T-cell (primary cell): Measurements from ENCODE around the gene DR1. TPM values are rescaled to one million over a fixed set of nuclear protein-coding genes. Genes with fewer than 3 reads are reported as not detected.
"Not testable (repeated sequence)": the region's sequence is repeated elsewhere in the genome, so short reads cannot be mapped to it uniquely, and the experiment has no call there.

Experiments used
- ATAC-seq, 4 experiments: fragments of 200-7000 bp in 3 of 4; fragments of 150-1000 bp in 1 of 4; cut with Tn5 transposase; replicated peaks in 1 of 4; 1 replicate in 3 of 4; 2 replicates in 1 of 4; pipeline ENCODE4 v1.10.0; 2021; ENCODE audit warnings: moderate library complexity in 3 of 4, mild to moderate bottlenecking in 2 of 4, moderate number of reproducible peaks in 1 of 4
- CTCF ChIA-PET, 2 donors: fragments of 300-600 bp; sonication (Branson Sonifier 250); formaldehyde crosslinking; loops; one replicate each; lab custom pipeline; 2022; ENCODE audit warnings: antibody characterized with exemption in 2 of 2; lab: Charles Lee
- POLR2A ChIA-PET, 2 donors: fragments of 300-600 bp; sonication (Branson Sonifier 250); formaldehyde crosslinking; loops; one replicate each; lab custom pipeline; 2022; ENCODE audit warnings: antibody characterized with exemption in 2 of 2; lab: Charles Lee
- DNase-seq, 35 experiments: peaks; one replicate each; pipeline versions ENCODE4 v3.0.0 to v3.0.0-alpha.2; 2013 to 2023
- H3K27ac ChIP-seq: one replicate; pipeline ENCODE4 v1.5.1; 2013; ENCODE audit warnings: low read length
- H3K27me3 ChIP-seq, 2 experiments: replicated peaks in 1 of 2; 1 replicate in 1 of 2; 2 replicates in 1 of 2; pipeline versions ENCODE4 v1.6.1 to v1.7.0; 2013; ENCODE audit warnings: low read length in 1 of 2, mixed read lengths in 1 of 2; ENCODE audit not compliant: control insufficient read depth in 2 of 2, insufficient read depth in 2 of 2; ENCODE audit errors: extremely low read depth in 1 of 2
- H3K36me3 ChIP-seq, 2 donors: 1 replicate in 1 of 2; 2 replicates in 1 of 2; pipeline versions ENCODE4 v1.6.1 to v1.7.0; 2013; ENCODE audit warnings: low read length in 1 of 2; ENCODE audit not compliant: control insufficient read depth in 2 of 2, insufficient read depth in 1 of 2; ENCODE audit errors: extremely low read depth in 1 of 2
- H3K4me1 ChIP-seq, 2 experiments: 1 replicate in 1 of 2; 2 replicates in 1 of 2; pipeline versions ENCODE4 v1.6.1 to v1.7.0; 2013; ENCODE audit warnings: low read length in 2 of 2, mixed read lengths in 1 of 2; ENCODE audit not compliant: insufficient read depth in 2 of 2, control insufficient read depth in 1 of 2; ENCODE audit errors: extremely low read depth in 1 of 2
- H3K4me3 ChIP-seq, 2 donors: 1 replicate in 1 of 2; 2 replicates in 1 of 2; pipeline versions ENCODE4 v1.5.1 to v1.7.0; 2013; ENCODE audit warnings: mild to moderate bottlenecking in 2 of 2, low read length in 1 of 2, moderate library complexity in 1 of 2; ENCODE audit not compliant: control insufficient read depth in 1 of 2; ENCODE audit errors: extremely low read depth in 1 of 2
- H3K9me3 ChIP-seq: 2 replicates; pipeline ENCODE4 v1.7.0; 2013
- H3K27ac Mint-ChIP-seq, 2 donors: one replicate each; pipeline ENCODE4 v1.8.0; 2020 to 2021; ENCODE audit warnings: mild to moderate bottlenecking in 2 of 2, mixed read lengths in 2 of 2
- H3K27me3 Mint-ChIP-seq, 2 donors: one replicate each; pipeline ENCODE4 v1.8.0; 2021 to 2022; ENCODE audit warnings: mixed read lengths in 2 of 2
- H3K36me3 Mint-ChIP-seq: one replicate; pipeline ENCODE4 v1.8.0; 2021; ENCODE audit warnings: mixed read lengths
- H3K4me1 Mint-ChIP-seq, 3 donors: one replicate each; pipeline ENCODE4 v1.8.0; 2020 to 2022; ENCODE audit warnings: mixed read lengths in 3 of 3, mild to moderate bottlenecking in 1 of 3
- H3K4me3 Mint-ChIP-seq, 3 donors: one replicate each; pipeline ENCODE4 v1.8.0; 2020 to 2022; ENCODE audit warnings: mild to moderate bottlenecking in 3 of 3, mixed read lengths in 3 of 3, moderate library complexity in 3 of 3
- H3K9me3 Mint-ChIP-seq, 3 donors: one replicate each; pipeline ENCODE4 v1.8.0; 2020 to 2022; ENCODE audit warnings: mixed read lengths in 3 of 3
- WGBS: methylation state at CpG from one replicate; pipeline ENCODE4 v1.1.5; 2013; ENCODE audit warnings: missing lambda C conversion rate; ENCODE audit not compliant: insufficient coverage; 5-methylcytosine and 5-hydroxymethylcytosine counted together
- total RNA-seq, 35 experiments: library from RNA in 6 of 35; stranded (reverse) in 6 of 35; fragments of 120-200 nt in 1 of 35; gene quantifications; one replicate each; pipeline versions ENCODE4 v1.2.1 to v1.2.4 and lab custom pipeline; 2013 to 2026

The DR1 gene
- total RNA-seq, 5 donors from 2014 or later (not counting 1 experiment from before 2014, with no cell fraction given): 58.8 to 72.3 (median 65.1) TPM

DNA sequence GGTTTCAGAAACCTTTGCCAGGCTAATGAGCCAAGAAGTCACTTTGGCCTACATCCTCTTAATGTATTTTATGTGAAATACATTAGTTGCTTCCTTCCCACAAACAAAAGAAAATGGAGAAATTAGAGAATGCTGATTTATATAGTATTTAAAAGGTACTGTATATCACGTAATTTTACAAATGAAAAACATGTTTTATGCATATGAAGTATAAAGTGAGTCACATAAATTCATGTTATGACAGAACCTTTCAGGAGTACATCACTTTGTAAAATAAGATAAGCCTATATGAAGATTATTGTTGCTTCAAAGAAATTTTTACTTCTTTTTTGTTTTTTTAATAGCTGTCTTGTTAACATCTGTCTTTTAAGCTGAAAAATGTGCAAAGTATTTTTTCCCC is 4.6 kb downstream of the DR1 start:
- H3K27ac Mint-ChIP-seq: no peak overlapping the region
- H3K4me1 Mint-ChIP-seq: peaks cover 57 to 67% (median 64%) of the 10 kb centered on the region in 3 donors
- no peaks in the 10 kb centered on the region for H3K27me3 Mint-ChIP-seq
- no peak for ATAC-seq
- H3K9me3 Mint-ChIP-seq: no peaks in the 10 kb centered on the region
- DNase-seq: no peak
- H3K27me3 ChIP-seq: no peaks in the 10 kb centered on the region
- POLR2A ChIA-PET: no interaction called here
- H3K4me3 Mint-ChIP-seq: peak overlapping the region; percentile 70 to 97 (median 94)
- WGBS: no CpG with 5 or more reads among the region's 1 CpG
- H3K9me3 ChIP-seq: no peaks in the 10 kb centered on the region
- no peak overlapping the region for H3K27ac ChIP-seq
- peaks cover 12 to 38% of the 10 kb centered on the region in 2 experiments for H3K4me1 ChIP-seq
- peaks cover 20% of the 10 kb centered on the region for H3K36me3 Mint-ChIP-seq
- CTCF ChIA-PET: no interaction called here
- H3K4me3 ChIP-seq: no peak overlapping the region
- peaks cover 0 to 18% of the 10 kb centered on the region in 2 donors for H3K36me3 ChIP-seq

DNA sequence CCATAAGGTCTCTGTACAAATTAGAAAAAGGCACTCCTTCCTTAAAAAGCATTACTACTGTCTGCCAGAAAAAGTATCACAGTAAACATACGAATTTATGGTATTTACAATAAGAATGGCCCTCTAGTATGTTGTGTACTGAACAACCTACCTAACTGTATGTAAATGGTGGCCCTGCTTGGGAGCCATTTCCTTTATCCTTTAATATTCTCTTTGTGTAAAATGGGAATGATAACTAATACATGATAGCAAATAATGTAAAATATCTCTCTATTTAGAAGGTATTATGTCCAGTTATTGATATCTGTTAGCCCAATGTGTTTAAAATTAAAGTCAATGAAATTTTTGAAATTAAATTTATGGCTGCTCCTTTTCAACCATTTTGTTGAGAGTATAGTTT is 5.2 kb downstream of the DR1 start:
- Histone ChIP-seq H3K4me1 (peaks cover 12 to 40% of the 10 kb centered on the region in 2 experiments), H3K27ac (no peak overlapping the region), H3K9me3 (no peaks in the 10 kb centered on the region), H3K4me3 (no peak overlapping the region), H3K36me3 (peaks cover 0 to 24% of the 10 kb centered on the region in 2 donors), H3K27me3 (no peaks in the 10 kb centered on the region)
- H3K4me1 Mint-ChIP-seq: peaks cover 61 to 72% (median 69%) of the 10 kb centered on the region in 3 donors
- H3K36me3 Mint-ChIP-seq: peaks cover 25% of the 10 kb centered on the region
- no peaks in the 10 kb centered on the region for H3K27me3 Mint-ChIP-seq
- ATAC-seq (no peak), DNase-seq (no peak)
- peak overlapping the region in 2 of 3 donors; percentile 94 to 97 for H3K4me3 Mint-ChIP-seq
- CTCF ChIA-PET: interaction anchor here in 1 of 2 donors (0.6 to 0.7 kb wide), 2 partner anchors 26 to 46 kb away, joined by 3 to 5 read pairs; no protein-coding TSS in a partner anchor
- no peaks in the 10 kb centered on the region for H3K9me3 Mint-ChIP-seq
- WGBS: no CpG with 5 or more reads among the region's 1 CpG
- no peak overlapping the region for H3K27ac Mint-ChIP-seq
- POLR2A ChIA-PET: interaction anchor here (0.6 kb wide), 3 partner anchors 8 to 487 kb away, joined by 3 to 8 read pairs (median 3); no protein-coding TSS in a partner anchor

DNA sequence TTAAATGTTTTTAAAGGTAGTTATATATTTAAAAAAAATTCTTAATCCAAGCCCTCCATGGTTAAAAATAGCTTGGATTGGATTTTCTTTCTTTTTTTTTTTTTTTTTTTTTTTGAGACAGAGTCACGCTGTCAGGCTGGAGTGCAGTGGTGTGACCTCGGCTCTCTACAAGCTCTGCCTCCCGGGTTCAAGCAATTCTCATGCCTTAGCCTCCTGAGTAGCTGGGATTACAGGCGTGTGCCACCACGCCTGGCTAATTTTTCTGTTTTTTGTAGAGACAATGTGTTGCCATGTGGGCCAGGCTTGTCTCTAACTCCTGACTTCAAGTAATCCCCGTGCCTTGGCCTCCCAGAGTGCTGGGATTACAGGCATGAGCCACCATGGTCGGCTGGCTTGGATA is 5.6 kb downstream of the DR1 start:
- H3K27me3 ChIP-seq, H3K4me3 Mint-ChIP-seq, H3K4me3 ChIP-seq, H3K27ac ChIP-seq, ATAC-seq, H3K27ac Mint-ChIP-seq, H3K27me3 Mint-ChIP-seq, DNase-seq, H3K9me3 Mint-ChIP-seq, H3K9me3 ChIP-seq: not testable (repeated sequence)
- CTCF ChIA-PET: interaction anchor here in 1 of 2 donors (0.6 to 1.8 kb wide), 3 partner anchors 26 to 47 kb away, joined by 3 to 9 read pairs (median 5); no protein-coding TSS in a partner anchor
- Histone ChIP-seq H3K36me3 (peaks cover 0 to 29% of the 10 kb centered on the region in 2 donors), H3K4me1 (peaks cover 12 to 40% of the 10 kb centered on the region in 2 experiments)
- POLR2A ChIA-PET: interaction anchor here (0.6 kb wide), 3 partner anchors 9 to 488 kb away, joined by 3 to 8 read pairs (median 3); no protein-coding TSS in a partner anchor
- Mint-ChIP-seq H3K4me1 (peaks cover 63 to 72% (median 69%) of the 10 kb centered on the region in 3 donors), H3K36me3 (peaks cover 27% of the 10 kb centered on the region)
- WGBS: 83% methylated on average over 2 of the region's 7 CpGs

DNA sequence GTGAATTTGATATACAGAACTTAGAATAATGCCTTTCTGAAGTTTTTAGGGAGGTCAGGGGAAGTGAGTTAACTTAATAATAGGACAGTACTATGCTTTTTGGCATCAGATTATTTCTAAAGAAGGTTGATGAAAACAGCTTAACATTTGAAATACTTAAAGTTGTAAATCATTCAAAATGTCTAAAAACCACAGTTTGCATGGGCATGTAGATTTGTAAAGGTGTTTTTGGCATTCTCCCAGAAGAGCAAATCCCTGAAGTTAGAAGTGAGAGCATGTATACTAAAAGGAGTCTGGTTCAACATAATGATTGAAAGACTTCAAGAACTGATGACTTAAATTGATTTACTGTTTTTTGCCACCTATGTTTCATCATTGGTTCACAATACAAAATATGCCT is 6.7 kb downstream of the DR1 start:
- peak overlapping the region; percentile 11 to 49 for H3K27ac Mint-ChIP-seq
- no peak for ATAC-seq
- CTCF ChIA-PET: interaction anchor here in 1 of 2 donors (0.7 to 1.8 kb wide), 2 partner anchors 12 to 48 kb away, joined by 3 to 9 read pairs; no protein-coding TSS in a partner anchor

DNA sequence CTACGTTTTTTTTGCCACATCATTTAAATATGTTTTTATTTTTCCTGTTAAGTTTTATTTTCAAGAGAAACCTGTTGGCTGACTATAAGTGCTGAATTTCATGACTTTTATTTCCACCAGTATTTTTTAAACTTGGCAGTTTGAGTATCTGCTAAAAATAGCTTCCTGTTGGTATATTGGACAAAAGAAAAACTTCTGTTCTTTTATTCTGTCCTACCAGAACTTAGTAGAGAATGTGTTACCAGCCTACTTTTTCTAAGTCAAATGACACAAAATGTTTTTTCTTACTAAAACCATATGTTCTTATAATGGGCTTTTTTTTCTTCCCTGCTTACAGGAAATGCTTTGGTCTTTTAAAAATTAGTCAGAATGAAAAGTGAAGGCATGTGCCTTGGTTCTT is 7.6 kb downstream of the DR1 start:
- POLR2A ChIA-PET: no interaction called here

More for the DNA sequence above, 6.7 kb downstream of the DR1 start:
- H3K4me3 ChIP-seq: no peak overlapping the region
- peaks cover 12 to 40% of the 10 kb centered on the region in 2 experiments for H3K4me1 ChIP-seq
- no peaks in the 10 kb centered on the region for H3K9me3 ChIP-seq
- no peak overlapping the region for H3K27ac ChIP-seq
- peak overlapping the region in 2 of 3 donors; percentile 47 to 56 for H3K4me3 Mint-ChIP-seq
- H3K27me3 ChIP-seq: no peaks in the 10 kb centered on the region
- no peaks in the 10 kb centered on the region for H3K9me3 Mint-ChIP-seq
- peaks cover 0 to 34% of the 10 kb centered on the region in 2 donors for H3K36me3 ChIP-seq
- no peaks in the 10 kb centered on the region for H3K27me3 Mint-ChIP-seq
- peaks cover 65 to 75% (median 70%) of the 10 kb centered on the region in 3 donors for H3K4me1 Mint-ChIP-seq
- DNase-seq: no peak
- POLR2A ChIA-PET: no interaction called here
- H3K36me3 Mint-ChIP-seq: peaks cover 36% of the 10 kb centered on the region

DNA sequence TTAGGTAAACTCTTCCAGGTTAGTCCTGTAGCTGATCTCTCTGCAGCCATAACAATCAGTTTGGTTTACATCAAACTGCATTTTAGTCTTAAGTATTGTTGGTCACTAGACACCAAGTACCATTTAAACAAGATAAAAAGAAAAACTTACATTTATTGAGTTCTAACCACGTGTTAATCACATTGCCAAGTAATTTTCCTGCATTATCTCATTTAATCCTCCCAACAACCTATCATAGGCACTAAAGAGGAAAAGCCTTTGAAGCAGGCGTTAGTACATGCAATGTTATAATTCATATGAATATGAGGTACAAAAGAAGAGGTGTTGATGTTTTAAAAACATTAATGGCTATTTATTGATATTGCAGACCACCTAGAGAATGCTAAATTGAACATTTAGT is 9.0 kb downstream of the DR1 start:
- H3K27ac ChIP-seq: no peak overlapping the region
- peaks cover 19 to 29% of the 10 kb centered on the region in 2 experiments for H3K4me1 ChIP-seq
- Mint-ChIP-seq H3K4me1 (peaks cover 68 to 77% (median 76%) of the 10 kb centered on the region in 3 donors), H3K27ac (no peak overlapping the region), H3K9me3 (no peaks in the 10 kb centered on the region), H3K4me3 (no peak overlapping the region), H3K27me3 (no peaks in the 10 kb centered on the region), H3K36me3 (peaks cover 51% of the 10 kb centered on the region)
- ChIA-PET POLR2A (no interaction called here), CTCF (interaction anchor here (0.6 to 0.7 kb wide), 2 partner anchors 1052 to 1451 kb away, joined by 3 read pairs; no protein-coding TSS in a partner anchor)
- DNase-seq (no peak), ATAC-seq (no peak)
- WGBS: no CpG with 5 or more reads among the region's 2 CpGs
- no peaks in the 10 kb centered on the region for H3K27me3 ChIP-seq
- peaks cover 0 to 54% of the 10 kb centered on the region in 2 donors for H3K36me3 ChIP-seq
- no peaks in the 10 kb centered on the region for H3K9me3 ChIP-seq
- no peak overlapping the region for H3K4me3 ChIP-seq

More for the DNA sequence above, 7.6 kb downstream of the DR1 start:
- Histone ChIP-seq H3K4me3 (no peak overlapping the region), H3K27ac (no peak overlapping the region), H3K9me3 (no peaks in the 10 kb centered on the region), H3K36me3 (peaks cover 0 to 43% of the 10 kb centered on the region in 2 donors), H3K27me3 (no peaks in the 10 kb centered on the region), H3K4me1 (peaks cover 17 to 40% of the 10 kb centered on the region in 2 experiments)
- no peaks in the 10 kb centered on the region for H3K27me3 Mint-ChIP-seq
- ATAC-seq (no peak), DNase-seq (no peak)
- CTCF ChIA-PET: interaction anchor here (0.6 to 1.8 kb wide), 2 partner anchors 11 to 49 kb away, joined by 3 to 9 read pairs; no protein-coding TSS in a partner anchor
- peaks cover 68 to 76% (median 73%) of the 10 kb centered on the region in 3 donors for H3K4me1 Mint-ChIP-seq
- peak overlapping the region in 1 of 3 donors; percentile 6 for H3K4me3 Mint-ChIP-seq
- H3K9me3 Mint-ChIP-seq: no peaks in the 10 kb centered on the region
- peaks cover 42% of the 10 kb centered on the region for H3K36me3 Mint-ChIP-seq
- no peak overlapping the region for H3K27ac Mint-ChIP-seq
- WGBS: no CpG with 5 or more reads among the region's 1 CpG
